Cardiac fibroblast (primary cell): ENCODE measurements around the gene WDR86.

Experiments
- DNase-seq, 2 donors: peaks; one replicate each; pipeline versions ENCODE4 v3.0.0 to v3.0.0-alpha.2; 2010; ENCODE audit warnings: low read depth in 2 of 2
- H3K4me3 ChIP-seq, 2 donors: replicated peaks in 1 of 2; 1 replicate in 1 of 2; 2 replicates in 1 of 2; pipeline ENCODE4 v1.5.1; 2011; ENCODE audit warnings: low read depth in 2 of 2, low read length in 2 of 2, mild to moderate bottlenecking in 2 of 2, moderate library complexity in 1 of 2
- TF ChIP-seq, protein P1 (sequence below): IDR thresholded peaks from one replicate; pipeline ENCODE4 v1.5.1; 2011; ENCODE audit warnings: low read depth, mild to moderate bottlenecking, low read length, inconsistent platforms

Gene WDR86

DNA sequence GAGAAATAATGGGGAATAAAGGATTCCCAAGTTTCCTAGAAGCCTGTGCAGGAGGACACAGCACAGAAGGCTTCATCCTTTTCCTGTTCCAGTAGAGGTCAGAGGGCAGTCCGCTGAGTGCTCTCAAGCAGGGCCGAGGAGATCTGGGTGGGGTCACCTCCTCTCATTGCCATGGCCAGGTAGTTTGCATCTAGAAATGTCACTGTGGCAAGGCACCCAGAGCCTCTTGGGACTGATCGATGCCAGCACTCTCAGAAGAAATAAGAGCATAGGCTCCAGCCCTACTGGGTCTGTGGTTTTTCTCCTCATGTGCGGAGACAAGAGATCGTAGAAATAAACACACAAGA, 60.4 kb downstream of the WDR86 start:
- H3K4me3 ChIP-seq, result no peak overlapping the region
- TF ChIP-seq, protein P1, sequence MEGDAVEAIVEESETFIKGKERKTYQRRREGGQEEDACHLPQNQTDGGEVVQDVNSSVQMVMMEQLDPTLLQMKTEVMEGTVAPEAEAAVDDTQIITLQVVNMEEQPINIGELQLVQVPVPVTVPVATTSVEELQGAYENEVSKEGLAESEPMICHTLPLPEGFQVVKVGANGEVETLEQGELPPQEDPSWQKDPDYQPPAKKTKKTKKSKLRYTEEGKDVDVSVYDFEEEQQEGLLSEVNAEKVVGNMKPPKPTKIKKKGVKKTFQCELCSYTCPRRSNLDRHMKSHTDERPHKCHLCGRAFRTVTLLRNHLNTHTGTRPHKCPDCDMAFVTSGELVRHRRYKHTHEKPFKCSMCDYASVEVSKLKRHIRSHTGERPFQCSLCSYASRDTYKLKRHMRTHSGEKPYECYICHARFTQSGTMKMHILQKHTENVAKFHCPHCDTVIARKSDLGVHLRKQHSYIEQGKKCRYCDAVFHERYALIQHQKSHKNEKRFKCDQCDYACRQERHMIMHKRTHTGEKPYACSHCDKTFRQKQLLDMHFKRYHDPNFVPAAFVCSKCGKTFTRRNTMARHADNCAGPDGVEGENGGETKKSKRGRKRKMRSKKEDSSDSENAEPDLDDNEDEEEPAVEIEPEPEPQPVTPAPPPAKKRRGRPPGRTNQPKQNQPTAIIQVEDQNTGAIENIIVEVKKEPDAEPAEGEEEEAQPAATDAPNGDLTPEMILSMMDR, result no peak
- DNase-seq, result no peak

DNA sequence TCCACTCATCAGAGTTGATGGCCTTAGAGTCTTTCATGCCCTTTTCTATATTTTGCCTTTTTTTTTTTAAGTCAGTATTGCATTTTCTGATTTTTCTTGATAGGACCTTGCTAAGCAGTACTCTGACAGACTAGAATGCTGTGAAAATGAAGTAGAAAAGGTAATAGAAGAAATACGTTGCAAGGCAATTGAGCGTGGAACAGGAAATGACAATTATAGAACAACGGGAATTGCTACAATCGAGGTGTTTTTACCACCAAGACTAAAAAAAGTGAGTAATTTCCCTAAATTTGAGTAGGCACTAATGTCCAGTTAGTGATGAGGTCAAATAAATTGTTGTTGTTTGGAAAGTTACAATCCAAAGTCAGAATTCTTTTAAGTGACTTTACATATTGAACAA, 60.9 kb downstream of the WDR86 start:
- no peak overlapping the region for H3K4me3 ChIP-seq
- TF ChIP-seq, protein P1, result no peak
- no peak for DNase-seq

DNA sequence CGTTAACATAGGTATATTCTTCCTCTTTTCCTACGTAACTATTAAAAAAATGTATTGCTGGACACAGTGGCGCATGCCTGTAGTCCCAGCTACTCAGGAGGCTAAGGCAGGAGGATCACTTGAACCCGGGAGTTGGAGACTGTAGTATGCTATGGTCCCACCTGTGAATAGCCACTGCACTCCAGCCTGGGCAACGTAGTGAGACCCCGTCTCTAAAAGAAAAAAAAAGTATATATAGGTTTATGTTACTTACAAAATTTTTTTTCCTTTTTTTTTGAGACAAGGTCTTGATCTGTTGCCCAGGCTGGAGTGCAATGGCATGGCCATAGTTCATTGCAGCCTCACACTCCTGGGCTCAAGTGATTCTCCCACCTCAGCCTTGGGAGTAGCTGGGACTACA, 62.6 kb downstream of the WDR86 start:
- TF ChIP-seq, protein P1, result no peak
- no peak overlapping the region for H3K4me3 ChIP-seq
- no peak for DNase-seq

DNA sequence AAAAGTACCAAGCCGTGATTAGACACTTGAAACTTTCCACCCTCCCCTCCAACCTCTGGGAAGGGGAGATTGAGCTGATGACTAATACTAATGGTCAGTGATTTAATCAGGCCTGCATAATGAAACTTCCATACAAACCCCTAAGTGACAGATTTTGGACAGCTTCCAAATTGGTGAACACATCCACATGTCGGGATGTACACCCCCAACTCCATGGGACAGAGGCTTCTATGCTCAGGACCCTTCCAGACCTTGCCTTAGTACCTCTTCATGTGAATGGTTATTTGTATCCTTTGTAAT, 63.4 kb downstream of the WDR86 start:
- no peak for DNase-seq
- TF ChIP-seq, protein P1, result no peak
- no peak overlapping the region for H3K4me3 ChIP-seq

DNA sequence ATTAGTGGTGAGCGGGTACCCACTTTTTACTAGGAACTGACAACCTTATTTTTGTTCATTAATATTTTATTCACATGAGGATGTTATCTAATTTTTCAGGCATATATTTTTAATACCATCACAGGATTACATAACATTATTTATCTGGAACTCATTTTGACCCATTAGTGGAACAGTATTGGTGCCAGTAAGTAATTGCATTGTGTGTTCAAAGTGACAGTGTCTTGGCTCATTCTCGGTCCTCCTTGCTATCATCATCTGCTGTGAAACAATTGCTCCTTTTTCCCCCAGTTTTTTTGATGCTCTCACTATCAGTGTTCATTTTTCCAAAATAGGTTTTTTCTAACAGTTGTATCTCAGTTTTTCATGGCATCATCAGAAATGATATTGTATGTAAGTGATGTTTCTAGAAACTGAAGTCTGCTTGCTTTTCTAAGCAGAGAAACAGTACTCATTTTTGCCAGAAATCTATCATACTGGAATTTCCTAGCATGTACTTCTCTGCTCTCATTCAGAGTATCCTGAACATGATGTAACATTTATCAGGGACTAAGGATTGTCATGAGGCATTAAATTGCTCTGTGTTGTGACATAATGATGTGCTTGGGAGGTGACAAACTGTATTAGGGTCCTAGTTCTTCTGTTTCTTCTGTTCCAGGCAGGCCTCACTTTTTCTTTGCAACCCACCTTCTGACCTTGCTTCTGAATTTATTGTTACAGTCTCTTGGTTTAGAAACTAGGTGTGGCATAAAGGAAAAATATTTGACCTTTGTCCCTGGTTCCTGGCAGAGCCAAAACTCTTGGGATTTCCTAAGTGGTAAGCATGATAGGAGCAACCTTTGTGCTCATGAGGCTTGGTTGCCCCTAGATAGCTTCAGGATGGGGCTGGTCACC, 64.0 kb downstream of the WDR86 start:
- peak in 1 of 2 donors; percentile 20 for DNase-seq
- H3K4me3 ChIP-seq, result no peak overlapping the region
- TF ChIP-seq, protein P1, result no peak

DNA sequence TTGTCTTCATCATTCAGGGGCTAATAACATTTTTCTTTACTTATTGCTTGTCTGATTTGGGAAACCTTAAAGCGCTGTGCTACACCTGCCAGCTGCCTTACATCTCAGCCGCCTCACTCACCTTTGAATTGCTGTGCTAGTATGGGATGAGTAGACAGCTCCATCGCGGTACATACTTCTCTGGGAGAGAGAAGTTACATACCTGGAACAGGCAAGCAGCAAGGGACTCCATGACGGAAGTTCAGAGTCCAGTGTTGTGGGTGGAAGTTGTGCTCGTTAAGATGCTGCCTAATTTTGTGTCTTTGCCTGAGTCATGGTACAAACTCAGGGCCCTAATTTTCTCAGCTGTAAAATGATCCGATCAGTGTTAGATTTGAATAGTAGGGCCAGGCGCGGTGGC, 66.3 kb downstream of the WDR86 start:
- no peak for DNase-seq
- TF ChIP-seq, protein P1, result no peak

DNA sequence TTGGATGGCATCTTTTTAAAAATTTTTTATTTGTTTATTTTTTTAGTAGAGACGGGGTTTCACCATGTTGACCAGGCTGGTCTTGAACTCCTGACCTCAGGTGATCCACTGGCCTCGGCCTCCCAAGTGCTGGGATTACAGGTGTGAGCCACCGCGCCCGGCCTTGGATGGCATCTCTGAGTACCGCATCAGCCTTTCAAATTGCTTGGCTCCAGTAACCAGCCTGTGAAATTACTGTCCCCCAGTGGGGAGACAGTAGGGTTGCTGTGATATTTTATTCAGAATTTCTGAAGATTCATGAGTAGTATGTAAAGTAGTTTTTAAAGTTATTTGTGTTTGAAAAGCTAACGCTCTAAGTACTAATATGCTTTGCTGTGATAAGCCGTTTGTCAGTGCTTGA, 67.0 kb downstream of the WDR86 start:
- no peak for DNase-seq
- peak overlapping the region; percentile 58 to 82 for H3K4me3 ChIP-seq
- TF ChIP-seq, protein P1, result no peak

More for the DNA sequence above, 66.3 kb downstream of the WDR86 start:
- no peak overlapping the region for H3K4me3 ChIP-seq
